ENCODE results near the gene CEP41.

CEP41 gene, protein sequence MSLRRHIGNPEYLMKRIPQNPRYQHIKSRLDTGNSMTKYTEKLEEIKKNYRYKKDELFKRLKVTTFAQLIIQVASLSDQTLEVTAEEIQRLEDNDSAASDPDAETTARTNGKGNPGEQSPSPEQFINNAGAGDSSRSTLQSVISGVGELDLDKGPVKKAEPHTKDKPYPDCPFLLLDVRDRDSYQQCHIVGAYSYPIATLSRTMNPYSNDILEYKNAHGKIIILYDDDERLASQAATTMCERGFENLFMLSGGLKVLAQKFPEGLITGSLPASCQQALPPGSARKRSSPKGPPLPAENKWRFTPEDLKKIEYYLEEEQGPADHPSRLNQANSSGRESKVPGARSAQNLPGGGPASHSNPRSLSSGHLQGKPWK

DNA sequence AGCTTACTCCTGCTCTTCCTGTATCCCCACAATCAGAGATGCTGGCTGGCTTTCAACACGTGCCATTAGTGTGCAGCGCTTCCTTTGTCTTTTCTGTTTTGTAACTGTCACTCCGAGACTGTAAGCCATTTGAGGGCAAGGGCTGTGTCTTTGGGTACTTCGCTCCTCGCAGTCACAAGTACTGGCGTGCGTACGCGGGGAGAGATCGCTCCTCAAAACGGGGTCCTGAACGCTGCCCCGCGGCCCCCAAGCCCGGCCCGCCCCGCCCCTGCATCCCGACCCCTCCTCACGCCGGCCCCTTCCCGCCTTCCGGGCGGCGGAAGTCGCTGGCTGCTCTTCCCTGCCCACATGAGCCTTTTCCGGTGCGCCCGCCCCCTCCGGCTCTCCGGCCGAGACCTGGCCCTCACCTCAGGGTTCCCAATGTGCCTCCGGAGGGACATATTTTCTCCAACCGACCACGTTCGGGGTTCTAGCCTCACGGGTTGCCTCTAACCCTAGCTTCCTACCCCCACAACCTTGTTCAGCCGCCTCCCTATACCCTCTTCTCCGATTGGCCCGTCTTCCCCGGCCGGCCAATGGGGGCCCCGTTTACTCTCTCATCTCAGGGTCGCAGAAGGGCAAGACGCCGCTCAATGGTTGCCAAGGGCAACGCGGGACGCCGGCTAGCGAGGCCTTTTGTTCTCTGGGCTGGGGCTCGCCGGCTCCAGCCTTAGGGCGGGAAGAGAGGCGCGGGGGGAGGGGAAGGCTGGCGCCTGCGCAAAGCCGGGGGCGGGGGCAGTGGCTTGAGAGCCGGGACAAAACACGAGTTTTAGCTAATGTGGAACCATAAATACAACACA, at the start of gene CEP41:
Gene CEP41 (minus strand): TSS at position 490 of the 839 bp plus-strand sequence. CDS start 50 bp downstream, at position 440.
- DNase-seq, result peak; percentile 99

DNA sequence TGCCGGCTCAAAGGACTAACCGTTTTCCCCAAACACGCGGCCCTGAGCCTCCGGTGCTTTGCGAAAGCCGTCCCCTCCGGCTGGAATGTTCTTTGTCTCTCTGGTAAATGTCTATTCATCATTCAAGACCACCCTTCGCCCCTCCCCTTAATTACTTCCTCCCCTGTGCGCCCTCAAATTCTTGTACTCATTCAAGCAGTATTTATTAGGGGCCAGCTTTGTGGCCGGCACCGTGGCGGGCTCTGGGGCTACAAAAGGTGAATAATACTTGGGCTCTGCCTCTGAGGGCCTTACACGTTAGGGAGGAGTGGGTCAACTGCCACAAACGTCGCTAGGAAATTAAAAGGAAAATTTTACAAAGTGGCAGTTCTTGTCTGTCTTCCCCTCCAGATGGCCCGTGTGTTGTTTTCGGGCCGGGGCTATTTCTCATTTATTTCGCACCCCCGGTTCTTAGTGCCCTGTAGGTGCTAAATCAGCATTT, 49.5 kb upstream of the CEP41 start:
- no peak for DNase-seq

DNA sequence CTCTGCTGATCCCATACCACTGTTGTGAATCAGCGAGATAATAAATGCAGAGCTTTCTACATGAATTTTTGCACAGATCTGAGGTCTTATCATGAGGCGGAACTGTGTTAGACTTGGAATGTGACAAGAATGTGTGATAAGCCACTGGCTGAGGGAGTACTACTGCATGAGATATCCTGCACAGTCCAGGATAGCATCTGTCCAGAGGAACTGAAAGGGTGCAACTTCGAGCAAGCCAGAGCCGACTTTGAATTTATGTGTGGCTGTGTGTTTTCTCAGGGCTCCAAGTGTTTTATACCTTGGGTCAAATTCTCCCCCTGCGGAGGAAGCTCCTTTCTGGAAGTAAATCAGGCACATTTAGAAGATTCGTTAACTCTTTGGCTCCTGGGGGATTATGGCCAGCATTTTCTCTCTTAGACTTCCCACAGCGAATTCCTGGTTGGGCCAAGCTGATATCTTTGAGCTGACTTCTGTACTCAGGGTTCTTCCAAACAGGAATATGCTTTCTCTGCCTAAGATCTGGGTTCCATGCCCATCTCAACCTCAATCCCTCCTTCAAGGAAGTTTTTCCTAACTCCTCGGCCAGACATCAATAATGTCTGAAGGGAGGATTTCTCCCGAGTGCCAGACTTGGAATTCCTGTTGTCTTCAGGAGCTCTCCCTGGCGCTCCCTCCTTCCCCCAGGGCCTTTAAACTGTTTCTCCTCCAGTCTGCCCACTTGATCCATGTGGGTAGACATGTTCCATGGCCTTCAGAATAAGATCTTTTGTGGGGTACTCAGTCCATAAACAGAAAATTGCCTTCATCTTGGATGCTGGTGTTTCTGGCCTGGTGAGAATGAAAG, 48.5 kb upstream of the CEP41 start:
- no peak for DNase-seq

DNA sequence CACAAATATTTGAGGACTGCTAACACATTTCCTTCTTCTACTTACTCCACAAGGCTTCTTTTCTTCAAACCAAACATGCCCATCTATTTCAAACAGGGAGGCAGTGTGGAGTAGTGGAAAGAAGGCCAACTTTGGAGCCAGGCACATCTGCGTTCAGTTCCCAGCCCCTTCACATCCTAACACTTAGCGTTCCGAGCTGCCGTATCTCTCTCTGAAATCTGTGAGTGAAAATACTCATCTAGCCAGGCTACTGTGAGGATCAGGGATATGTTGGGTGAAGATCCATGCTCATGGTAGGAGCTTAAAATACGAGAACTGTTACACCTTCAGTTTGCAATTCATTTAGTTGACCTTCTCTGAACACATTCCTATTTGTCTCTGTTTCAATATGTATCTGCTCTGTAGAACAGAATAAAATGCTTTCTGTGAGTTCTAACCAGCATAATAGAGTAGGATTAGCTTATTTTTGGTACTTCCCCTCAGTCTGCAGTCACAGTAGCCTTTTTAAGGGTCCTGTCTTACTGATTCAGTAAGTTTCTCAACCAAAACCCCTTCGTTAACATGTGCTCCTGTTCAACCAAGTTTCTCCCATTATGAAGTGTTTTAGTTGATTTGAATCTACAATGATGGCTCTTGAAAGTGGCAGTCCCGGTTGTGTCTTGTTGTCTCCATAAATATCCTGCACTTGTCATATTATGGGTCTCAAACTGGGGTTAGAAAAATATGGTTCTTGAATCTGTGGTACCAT, 47.8 kb upstream of the CEP41 start:
- DNase-seq, result no peak

DNA sequence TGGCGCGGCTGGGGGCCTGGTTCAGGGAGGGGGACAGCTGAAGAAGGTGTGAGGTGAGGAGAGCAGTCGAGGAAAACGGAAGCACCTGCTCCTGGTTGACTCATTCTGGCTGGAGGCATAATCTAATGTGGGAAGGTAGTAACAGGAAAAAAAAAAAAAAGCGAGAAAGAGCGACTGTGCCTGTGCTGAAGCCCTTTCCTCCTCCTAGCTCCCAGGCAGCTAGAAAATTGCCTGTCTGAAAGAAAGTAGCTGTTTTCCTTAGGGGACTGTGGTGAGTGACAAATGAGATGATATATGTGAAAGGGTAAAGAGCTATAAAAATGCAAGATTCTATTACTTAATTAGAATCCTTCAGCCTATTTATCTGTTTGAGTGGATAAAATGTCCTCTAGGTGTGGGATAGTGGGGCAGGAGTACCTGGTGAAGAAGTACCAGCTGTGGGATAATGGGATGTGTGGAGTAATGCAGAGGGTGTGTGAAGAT, 46.2 kb upstream of the CEP41 start:
- peak; percentile 65 for DNase-seq

DNA sequence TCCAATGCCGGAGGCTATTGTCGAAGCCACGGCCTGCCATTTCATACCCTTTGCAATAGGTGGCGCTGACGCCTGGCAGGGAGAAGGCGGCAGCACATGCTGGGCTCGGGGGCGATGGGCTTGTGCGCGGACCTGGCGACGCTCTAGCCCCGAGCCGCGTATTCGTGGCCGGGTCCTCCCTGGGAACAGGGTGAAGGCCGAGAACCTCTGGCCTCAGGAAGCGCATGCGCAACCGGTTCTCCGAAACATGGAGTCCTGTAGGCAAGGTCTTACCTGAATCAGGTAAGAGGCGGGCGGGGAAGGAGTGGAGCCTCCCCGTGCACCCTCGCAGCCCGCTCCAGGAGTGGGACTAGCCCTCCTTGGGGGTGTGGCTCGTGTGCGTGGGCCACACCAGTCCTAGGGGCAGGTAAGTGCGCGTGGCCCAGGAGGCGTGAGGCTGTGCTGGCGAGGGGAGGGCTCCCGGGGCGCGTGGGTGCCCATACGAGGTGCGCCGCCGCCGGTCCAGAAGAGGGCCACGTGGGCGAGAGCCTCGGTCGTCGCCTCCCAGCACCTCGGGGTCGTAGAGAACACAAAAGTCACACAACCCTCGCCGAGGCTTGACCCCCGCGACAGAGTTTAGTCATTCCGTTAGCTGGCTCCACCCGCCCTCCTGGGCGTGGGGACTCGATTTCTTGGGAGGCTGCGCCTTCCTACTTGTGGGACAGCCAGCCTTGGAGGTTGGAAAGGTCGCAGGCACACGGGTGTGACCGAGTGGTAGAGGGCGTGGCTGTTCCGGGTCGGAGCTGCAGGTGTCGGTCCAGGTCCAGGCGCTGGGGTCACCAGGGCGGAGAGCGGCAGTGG, 45.5 kb upstream of the CEP41 start:
- DNase-seq, result peak; percentile 55

DNA sequence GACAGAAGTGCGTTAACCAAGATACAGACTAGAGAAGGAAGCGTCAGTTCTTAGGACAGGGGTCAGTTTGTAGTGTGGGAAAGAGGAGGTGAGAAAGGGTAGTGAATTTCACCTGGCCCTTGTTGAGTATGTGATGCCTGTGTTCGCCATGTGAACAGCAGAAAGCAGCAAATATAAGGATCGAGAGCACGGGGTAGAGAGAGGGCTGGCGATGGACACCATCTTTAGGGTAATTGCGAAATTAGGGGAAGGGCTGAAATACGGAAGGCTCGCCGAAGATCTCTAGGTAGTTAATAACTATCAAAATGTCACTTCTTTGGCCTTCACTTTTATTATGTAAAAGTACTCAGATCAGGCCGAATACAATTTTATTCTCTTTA, 44.9 kb upstream of the CEP41 start:
- no peak for DNase-seq

DNA sequence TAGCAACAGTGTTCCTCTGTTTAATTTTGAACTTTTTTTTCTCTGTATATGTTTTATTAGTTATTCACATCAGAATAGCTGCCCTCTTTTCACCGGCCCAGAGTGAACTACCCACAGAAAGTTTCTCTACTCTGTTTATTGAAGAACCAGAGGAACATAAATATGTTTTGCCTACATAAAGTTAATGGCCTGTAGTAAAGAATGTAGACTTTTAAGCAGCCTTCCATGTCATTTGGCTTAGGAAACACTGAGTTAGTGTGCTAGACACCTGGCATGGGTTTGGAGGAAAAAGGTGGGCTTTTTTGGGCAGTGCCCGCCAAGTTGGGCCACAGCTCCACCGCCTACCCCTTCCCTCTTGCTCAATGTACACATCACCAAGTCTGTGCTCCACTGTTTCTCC, 42.2 kb upstream of the CEP41 start:
- no peak for DNase-seq

DNA sequence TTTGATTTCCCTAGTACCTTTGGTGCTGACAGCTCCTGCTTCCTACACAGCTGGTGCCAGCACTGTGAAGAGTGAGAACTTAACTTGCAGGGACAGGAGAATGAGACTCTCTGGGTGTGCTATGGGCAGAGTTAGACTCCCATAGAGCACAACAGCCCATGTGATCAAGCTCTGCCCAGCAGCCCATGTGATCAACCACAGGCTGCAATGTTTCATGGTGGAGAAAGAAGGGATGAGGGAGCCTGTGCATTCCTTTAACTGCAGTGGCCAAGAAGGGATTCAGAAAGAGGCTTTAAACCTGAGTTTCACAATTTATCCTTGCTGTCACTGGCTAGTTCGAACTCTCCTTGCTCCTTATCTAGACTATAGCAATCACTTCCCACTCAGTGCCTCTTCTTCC, 41.1 kb upstream of the CEP41 start:
- DNase-seq, result no peak

DNA sequence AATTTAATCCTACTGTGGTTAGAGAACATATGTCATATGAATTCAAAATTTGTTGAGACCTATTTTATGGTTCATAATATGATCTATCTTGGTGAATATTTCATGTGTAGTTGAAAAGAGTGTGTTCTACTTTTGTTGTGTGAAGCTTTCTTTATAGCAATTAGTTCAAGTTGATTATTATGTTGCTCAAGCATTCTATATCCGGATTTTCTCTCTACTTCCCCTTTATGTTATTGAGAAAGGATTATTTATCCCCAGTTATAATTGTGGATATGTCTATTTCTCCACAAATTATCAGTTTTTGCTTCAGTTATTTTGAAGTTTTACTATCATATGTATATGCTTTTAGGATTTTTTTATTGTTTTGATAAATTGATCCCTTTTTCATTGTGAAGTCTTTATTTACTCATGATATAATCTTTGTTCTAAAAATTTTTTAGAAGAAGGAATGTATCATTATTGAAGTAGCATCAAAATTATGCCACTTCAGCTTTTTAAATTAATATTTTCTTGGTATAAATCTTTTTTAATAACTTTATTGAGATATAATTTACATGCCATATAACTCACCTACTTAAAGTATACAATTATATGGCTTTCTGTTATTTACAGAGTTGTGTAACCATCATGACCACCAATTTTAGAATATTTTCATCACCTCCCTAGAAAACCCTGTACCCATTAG, 39.0 kb upstream of the CEP41 start:
- DNase-seq, result no peak

DNA sequence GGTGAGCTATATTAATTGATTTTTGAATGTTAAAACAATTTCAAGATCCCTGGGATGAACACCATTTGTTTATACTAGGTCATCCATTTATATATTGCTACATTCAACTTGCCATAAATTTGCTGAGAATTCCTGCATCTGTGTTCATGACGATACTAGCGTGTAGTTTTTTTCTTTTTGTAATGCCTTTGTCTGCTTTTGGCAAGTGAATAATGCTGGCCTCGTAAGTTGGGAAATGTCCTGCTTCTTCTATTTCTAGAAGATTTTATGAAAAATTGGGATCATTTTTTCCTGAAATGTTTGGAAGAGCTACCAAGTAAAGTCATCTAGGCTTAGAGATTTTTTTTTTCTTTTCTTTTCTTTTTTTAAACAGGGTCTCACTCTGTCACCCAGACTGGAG, 38.2 kb upstream of the CEP41 start:
- DNase-seq, result no peak

DNA sequence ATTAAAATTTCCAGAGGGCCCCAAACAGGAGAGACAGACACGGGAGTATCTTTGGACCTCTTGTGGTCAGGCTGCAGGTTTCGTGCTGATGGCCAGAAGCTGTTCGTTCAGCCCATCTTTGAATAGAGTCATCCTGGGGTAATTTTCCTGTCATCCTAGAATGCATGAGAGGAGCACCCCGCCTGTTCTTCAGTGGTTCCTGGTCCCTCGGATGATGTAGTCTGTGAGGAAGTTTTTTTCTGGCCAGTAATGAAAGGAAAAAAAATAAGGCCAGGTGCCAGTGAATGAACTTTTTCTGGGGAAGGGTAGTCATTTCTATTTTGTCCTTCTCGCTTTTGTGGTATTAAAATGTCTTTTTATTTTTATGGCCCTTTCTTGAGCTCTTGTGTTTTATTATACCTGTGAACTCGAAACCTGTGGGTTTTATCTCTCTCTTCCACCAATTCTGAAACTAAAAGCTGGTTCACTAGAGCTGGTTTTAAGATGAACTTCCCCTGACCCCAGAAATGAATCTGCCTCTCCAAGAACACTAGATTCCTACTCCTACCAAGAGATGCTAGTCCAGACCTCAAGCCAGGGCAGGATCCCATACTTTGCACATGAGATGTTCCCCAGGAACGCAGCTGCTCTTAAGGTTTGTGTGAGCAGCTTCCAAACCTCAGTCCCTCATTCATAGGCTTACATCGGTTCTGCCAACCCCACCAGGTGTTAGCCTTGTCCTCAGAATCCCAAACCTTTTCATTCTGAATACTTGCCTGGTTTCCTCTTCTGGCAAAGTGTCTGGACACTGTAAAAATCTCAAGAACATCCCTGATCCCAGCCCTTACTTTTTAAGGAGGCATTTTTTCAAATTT, 35.7 kb upstream of the CEP41 start:
- peak; percentile 67 for DNase-seq

DNA sequence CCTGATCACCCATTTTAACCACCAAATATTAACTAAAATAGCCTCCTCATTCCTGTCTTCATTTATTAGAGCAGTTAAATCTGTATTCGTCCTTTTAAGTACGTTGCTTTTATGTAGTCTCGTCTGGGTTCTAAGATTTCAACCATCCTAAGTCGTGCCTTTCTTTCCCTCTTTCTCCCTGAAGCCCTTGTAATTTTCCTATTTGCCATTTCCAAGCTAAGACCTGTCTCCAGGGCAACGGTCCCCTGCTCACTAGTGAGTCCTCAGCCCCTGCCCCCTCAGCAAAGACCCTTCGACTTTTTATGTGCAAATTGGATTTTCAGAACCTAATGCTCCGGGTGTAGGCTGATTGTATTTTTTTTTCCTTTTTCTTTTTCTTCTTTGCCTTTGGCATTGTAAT, 35.0 kb upstream of the CEP41 start:
- peak; percentile 93 for DNase-seq

DNA sequence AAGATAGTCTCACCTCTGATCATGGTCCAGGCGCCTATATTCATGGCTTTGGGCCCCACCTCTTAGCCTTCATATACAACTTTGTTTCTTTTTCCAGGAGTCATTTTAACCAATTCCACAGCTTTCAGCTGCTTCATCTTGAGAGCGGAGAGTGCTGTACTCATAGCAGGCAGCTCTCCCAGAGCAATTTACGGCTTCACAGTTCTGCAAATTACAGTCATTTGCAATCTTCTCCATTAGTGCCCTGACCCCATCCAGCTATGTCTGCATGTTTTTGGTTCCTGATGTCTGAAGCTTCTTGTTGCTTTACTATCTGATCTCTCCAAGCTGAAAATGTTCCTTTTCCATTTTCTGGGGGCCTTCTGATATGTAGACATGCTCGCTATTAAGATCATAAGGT, 33.1 kb upstream of the CEP41 start:
- DNase-seq, result peak; percentile 74

DNA sequence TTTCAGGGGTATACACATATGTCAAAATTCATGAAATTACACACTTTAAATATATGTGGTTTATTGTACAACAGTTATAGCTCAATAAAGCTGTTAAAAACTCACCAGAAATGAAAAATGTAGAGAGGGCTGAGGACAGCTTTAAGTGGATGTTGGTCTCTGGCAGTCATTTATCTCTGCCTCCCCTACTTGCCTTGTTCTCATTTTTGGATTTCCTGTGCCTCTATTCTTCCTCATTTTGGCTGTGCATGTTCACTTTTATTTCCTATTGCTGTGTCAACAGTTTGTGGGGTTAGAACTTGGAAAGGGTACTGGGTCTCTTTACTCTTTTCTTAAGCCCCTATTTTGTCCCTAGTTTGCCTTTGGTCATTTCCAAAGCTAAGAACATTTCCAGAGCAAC, 32.5 kb upstream of the CEP41 start:
- no peak for DNase-seq

DNA sequence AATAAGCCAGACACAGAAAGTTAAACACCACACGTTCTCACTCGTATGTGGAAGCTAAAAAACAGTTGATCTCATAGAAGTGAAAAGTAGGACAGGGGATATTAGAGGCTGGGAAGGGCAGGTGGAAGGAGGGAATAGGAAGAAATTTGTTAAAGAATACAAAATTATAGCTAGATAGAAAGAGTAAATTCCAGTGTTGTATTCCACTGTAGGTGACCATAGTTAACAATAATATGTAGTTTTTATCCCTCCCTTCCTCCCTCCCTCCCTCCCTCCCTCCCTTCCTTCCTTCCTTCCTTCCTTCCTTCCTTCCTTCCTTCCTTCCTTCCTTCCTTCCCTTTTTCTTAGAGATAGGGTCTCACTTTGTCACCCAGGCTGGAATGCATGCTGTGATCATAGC, 31.2 kb upstream of the CEP41 start:
- DNase-seq, result no peak

DNA sequence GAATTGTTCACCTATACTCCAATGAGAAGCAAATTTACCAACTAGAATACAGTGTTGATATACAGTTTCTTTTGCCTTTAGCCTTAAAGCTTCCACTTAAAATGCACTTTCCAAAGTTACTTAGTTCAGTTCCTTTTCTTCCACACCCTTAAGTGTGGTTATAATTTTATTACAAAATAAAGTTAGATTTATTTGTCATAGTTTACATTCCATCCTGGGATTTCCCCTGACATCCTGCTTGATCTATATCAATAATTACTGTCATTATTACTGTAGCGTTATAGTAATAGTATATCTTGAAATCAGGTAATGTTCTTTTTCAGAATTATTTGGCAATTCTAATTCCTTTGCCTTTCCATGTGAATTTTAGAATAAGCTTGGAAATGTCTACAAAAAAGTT, 27.8 kb upstream of the CEP41 start:
- no peak for DNase-seq

DNA sequence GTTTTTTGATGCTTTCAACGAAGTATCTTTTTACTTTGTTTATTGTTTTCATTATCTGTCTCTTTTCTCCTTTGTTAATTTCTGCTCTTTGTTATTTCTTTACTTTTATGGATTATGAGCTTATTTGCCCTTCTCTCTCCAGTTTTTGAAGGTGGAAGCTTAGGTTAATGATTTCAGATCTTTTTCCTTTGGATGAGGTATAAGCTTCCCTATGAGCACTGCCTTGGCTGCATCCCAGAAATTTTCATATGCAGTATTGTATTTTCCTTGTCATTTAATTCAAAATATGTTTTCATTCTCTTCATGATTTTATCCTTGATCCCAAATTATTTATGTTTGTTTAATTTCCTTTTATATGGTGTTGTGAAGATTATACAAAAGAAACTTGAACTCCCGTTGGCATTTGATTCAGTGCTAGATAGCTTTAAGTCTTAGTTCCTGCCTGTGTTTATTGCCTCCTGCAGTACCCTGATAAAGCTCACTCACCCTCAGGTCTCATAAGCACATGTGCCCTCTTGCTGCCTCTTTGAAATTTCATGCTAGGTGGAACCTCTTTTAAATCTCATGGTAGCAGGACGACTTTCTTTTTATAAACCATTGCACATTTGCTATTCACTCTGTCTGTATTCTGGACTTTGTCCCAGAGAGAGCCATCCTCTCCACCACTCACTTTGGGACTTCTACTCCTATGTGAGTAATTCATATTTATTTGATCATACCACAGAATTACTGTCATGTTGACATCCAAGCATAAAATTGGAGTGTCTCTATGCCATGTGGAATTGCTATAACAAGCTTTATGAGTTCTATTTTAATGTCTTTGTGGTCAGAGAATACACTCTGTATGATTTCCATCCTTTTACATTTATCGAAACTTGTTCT, 23.0 kb upstream of the CEP41 start:
- DNase-seq, result peak; percentile 30

DNA sequence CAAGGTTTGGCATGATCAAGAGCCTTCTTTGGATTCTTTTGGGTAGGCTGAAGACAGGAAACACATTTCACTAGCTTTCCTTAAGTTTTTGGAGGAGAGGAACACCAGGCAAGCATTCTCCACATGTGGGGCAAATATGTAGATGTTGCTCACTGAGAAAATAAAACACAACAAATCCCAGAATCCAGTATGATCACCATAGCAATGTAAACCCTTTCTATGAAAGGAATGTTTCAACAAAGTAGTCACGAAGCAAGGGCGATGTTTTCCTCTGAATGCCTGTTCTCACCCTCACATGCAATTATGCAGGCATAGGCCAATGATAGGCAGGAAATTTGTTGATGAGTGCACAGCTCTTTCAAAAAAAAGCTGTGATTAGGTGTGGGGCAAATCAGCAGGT, 20.5 kb upstream of the CEP41 start:
- DNase-seq, result no peak
